ENCODE data around the gene MXRA7. TPM values are rescaled to one million over a fixed set of nuclear protein-coding genes. Genes with fewer than 3 reads are reported as not detected.
A peak's percentile ranks its signal among the peaks of the same experiment; 100 is the strongest.
"Not testable (repeated sequence)": the region's sequence is repeated elsewhere in the genome, so short reads cannot be mapped to it uniquely, and the experiment has no call there.

MXRA7 gene
- polyA plus RNA-seq: 100 to 1,000 TPM in 2 of 3 donors, 10 to 100 TPM in 1; 47.6 to 192 (median 176) TPM

- peak within 1 kb of the TSS; percentile 45 for H3K27ac ChIP-seq (ENCODE audit: low read depth, low read length)
- WGBS, 3 donors: 7 to 9% (median 8%) methylated on average over 16 to 34 of the region's 56 CpGs
These were observed at the start of gene MXRA7 for GRCh38 chr17:76710863-76711611. TSS of gene MXRA7 (minus strand) at chr17:76710965. CDS start at chr17:76710946, 19 bp downstream.

DNA sequence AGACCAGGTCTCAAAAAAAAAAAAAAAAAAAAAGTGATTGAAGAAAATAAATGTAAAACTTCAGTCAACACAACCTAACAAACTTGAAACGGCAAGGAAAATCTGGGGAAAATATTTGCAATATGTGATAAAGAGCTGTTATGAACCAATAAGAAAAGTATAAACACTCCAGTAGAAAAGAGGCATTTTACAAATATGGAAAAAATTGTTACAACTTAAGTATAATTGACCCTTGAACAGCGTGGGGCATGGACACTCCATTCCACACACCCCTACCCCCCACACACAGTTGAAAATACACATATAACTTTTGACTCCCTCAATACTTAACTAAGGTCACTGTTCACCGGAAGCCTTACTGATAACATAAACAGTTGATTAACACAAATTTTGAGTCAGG, 47.8 kb upstream of the MXRA7 start:
- WGBS, 3 donors: 95 to 98% (median 97%) methylated on average over 3 of the region's 3 CpGs
- no peak overlapping the region for H3K27ac ChIP-seq (ENCODE audit: low read depth, low read length)

DNA sequence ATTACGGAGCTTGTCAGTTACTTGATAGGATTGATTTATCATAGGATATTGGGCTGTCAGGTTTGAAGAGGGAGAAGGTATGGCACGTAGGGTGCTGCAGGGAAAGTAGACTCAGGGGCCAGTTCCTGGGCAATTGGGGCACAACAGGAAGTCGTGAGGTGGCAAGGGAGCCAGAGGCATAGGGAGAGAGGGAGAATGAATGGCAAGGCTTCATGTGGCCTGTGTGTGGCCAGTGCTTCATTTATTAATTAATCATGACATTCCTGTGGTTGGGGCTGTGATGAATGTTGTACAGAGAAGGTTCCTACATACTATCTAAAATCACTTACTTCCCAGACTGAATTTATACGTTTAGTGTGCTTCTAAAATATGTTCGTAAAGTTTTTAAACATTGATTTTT, 46.5 kb upstream of the MXRA7 start:
- no peak overlapping the region for H3K27ac ChIP-seq (ENCODE audit: low read depth, low read length)
- 93 to 97% (median 93%) methylated on average over 5 of the region's 5 CpGs for WGBS, 3 donors

GRCh38 chr17:76755285-76755684, 44.5 kb upstream of the MXRA7 start:
- H3K27ac ChIP-seq (ENCODE audit: low read depth, low read length): no peak overlapping the region
- WGBS, 3 donors: 96 to 99% (median 96%) methylated on average over 2 of the region's 2 CpGs

DNA sequence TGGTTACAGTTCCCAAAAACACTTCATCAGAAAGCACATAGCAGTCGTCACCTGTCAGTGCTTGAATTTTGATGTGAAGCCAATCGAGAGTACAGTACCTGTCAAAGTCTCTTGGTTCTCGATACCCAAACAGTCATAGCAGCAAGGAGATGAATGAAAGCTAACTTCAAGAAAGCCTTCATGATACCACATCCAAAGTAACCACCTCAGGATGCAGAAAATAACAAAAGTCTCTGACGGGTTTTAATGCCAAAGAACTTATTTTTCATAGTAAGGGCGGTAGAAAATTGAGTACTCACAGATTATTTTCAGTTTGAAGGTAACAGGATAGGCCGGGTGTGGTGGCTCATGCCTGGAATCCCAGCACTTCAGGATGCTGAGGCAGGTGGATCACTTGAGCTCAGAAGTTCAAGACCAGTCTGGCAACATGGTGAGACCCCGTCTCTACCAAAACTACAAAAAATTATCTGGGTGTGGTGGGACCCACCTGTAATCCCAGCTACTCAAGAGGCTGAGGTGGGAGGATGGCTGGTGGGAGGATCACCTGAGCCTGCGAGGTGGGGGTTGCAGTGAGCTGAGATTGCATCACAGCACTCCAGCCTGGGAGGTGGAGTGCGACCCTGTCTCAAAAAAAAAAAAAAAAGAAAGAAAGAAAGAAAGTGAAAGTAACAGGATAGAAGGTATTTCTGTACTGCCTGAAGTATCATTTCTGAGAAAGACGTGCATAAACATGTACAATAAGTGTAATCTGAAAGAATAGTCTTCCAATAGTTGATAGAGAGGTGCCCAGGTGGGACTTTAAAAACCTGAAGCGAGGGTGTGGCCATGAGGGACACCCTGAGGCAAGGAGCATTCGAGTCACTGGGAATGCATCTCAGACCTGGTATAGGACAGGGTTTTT, 42.5 kb upstream of the MXRA7 start:
- 82 to 88% (median 85%) methylated on average over 12 of the region's 12 CpGs for WGBS, 3 donors
- H3K27ac ChIP-seq (ENCODE audit: low read depth, low read length): no peak overlapping the region

GRCh38 chr17:76752006-76752405, 41.2 kb upstream of the MXRA7 start:
- 80 to 93% (median 87%) methylated on average over 4 of the region's 4 CpGs for WGBS, 3 donors
- H3K27ac ChIP-seq (ENCODE audit: low read depth, low read length): no peak overlapping the region

DNA sequence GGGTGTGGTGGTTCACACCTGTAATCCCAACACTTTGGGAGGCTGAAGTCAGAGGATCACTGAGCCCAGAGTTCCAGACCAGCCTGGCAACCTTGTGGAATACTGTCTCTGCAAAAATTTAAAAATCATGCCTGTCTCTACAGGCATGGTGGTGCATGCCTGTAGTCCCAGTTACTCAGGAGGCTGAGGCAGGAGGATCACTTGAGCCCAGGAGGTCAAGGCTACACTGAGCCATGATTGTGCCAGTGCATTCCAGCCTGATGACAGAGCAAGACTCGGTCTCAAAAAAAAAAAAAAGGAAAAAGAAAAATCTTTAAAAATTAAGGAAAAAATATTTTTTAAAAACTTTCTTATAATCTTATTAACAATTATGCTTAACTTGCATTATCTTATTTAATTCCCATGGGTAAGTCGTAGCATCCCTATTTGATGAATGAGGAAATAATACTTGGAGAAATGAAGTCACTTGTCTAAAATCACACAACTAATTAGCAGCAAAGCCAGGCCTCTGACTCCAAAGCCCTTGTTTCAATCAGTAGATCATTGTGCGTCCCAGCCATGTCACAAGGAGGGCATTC, 40.7 kb upstream of the MXRA7 start:
- 88 to 94% (median 91%) methylated on average over 3 of the region's 3 CpGs for WGBS, 3 donors
- H3K27ac ChIP-seq (ENCODE audit: low read depth, low read length): no peak overlapping the region

DNA sequence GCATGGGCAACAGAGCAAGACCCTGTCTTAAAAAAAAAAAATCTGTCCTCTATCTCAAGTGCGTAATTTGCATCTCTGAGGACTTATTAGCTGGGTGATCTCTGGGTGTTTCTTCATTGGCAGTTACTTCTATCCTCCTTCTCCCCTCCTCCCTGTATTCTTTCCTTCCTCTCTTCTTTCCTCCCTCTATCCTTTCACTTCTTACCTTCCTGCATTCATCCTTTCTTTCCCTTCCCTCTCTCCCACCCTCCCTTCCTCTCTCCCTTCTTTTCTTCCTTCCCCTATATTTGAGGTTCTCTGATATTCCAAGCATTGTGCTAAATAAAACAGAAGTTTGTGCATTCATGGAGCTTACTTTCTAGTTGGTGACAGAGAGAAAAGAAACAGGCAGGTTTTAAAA, 37.9 kb upstream of the MXRA7 start:
- H3K27ac ChIP-seq (ENCODE audit: low read depth, low read length): no peak overlapping the region
- WGBS, 3 donors: 94 to 100% (median 97%) methylated on average over 1 of the region's 1 CpG

DNA sequence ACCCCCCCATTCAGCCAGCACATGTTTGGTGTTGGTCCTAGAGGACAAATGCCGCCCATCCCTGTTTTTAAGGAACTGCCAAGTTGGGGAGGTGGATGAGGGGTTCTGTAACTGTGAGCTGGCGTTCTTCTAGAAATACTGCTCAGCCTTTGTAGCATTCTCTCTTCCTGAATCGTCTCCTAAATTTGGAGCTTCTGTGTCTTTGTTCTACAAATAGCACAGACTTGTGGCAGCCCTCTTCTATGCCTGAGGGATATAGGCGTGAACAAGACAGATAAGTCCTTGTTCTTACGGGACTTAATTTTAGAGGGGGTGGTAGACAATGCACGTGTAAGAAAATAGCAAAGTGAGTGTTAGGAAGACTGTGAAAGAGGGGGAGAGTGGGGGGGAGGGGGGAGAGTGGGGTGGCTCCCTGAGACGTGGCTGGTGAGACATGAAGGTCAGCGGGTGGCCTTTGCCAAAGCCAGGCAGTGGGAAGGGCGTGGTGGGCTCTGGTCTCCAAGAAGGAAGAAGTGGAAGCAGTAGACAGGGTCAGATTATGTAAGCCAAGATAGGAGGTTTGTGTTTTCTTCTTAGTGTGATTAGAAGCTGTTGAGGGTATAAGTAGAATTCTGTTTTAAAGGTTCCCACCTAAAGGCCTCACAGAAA, 37.1 kb upstream of the MXRA7 start:
- 82 to 84% (median 82%) methylated on average over 9 of the region's 9 CpGs for WGBS, 3 donors
- no peak overlapping the region for H3K27ac ChIP-seq (ENCODE audit: low read depth, low read length)

- not testable (repeated sequence) for H3K27ac ChIP-seq (ENCODE audit: low read depth, low read length)
- 96 to 98% (median 97%) methylated on average over 6 of the region's 6 CpGs for WGBS, 3 donors
These were observed 35.0 kb upstream of the MXRA7 start for GRCh38 chr17:76745785-76746184.

DNA sequence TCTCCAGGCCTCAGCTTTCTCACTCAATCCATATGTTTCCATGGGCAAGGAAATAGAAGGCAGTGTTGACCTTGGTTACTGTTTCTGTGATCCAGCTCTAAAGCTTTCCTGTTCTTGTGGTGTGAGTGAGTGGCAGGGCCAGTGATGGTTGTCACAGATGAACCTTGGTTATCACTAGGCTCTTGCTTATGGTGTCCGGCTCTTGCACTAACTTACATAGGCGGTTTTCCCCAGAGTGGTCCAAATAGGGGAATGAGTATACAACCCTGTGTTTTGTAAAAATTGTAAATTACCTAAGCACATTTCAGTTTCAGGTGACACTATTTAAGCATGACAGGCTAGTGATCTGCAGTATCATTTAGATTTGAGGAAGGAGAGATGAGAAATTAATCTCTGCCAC, 34.0 kb upstream of the MXRA7 start:
- no peak overlapping the region for H3K27ac ChIP-seq (ENCODE audit: low read depth, low read length)
- WGBS, 3 donors: 82 to 100% (median 98%) methylated on average over 2 of the region's 2 CpGs

DNA sequence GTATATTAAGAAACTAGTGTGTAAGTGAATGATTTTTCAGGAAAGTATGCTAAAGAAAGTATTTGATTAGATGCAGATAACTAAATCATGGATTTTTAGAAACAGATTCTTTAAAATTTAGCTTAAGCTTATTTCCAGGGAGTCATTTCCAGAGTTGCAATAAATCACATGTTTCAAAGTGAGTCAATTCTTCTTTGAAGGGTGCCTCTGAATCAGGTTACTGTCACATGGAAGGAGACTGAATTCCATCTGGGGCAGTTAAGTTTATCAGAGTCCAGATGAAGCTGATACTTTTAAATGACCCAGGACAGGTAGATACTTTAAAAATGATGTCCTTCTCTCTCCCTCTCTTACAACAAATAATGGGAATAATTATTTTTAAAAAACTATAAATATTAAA, 32.2 kb upstream of the MXRA7 start:
- no peak overlapping the region for H3K27ac ChIP-seq (ENCODE audit: low read depth, low read length)

DNA sequence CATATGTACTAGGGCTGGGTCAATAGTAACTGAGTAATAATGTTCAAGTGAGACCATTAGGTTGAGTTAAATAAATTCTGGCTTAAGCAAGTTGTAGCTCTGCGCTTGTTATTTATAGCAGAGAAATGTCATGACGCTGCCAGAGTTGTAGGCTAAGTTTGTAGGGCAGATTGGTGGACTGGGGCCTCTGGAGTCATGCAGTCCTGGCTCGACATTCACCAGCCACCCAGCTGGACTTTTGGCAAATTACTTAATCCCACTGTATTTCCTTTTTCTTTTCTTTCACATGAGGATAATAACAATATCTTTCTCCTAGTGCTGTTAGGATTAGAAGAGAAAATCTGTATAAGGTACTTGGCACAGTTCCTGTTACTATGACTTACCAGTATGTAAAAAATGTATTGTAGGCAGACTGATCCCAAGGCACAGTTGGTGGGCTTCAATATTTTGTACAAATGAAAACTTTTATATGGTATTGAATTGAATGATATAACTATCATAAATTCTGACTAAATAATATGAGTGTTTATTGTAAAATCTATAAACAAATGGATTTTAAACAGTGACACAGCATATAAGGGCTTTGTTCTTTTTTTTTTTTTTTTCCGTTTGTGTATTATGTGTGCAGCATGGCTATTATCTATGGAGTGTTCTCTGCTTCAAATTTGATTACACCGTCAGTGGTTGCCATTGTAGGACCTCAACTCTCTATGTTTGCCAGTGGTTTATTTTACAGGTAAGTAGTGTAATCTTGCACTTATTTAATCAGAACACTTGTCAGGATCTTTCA, 29.8 kb upstream of the MXRA7 start:
- 70 to 80% (median 78%) methylated on average over 5 of the region's 5 CpGs for WGBS, 3 donors
- no peak overlapping the region for H3K27ac ChIP-seq (ENCODE audit: low read depth, low read length)

DNA sequence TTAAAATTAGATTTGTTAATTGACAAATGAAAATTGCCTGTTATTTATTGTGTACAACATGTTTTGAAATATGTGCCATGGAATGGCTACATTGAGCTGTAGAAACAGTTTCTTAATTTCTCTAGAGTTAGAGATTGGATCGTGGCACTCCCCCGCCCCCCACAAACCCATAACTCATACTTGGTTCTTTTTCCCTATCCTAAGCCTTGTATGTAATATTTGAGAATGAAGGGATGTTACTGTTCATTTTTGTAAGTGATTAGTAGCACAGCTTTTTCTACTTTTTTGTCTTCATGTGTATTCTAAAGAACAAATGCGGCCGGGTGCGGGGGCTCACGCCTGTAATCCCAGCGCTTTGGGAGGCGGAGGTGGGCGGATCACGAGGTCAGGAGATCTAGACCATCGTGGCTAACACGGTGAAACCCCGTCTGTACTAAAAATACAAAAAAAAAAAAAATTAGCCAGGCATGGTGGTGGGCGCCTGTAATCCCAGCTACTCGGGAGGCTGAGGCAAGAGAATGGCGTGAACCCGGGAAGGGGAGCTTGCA, 28.9 kb upstream of the MXRA7 start:
- WGBS, 3 donors: 91 to 93% (median 93%) methylated on average over 17 of the region's 17 CpGs
- not testable (repeated sequence) for H3K27ac ChIP-seq (ENCODE audit: low read depth, low read length)

- 0 to 4% (median 1%) methylated on average over 7 of the region's 7 CpGs for WGBS, 3 donors
- no peak overlapping the region for H3K27ac ChIP-seq (ENCODE audit: low read depth, low read length)
These were observed 27.7 kb upstream of the MXRA7 start for GRCh38 chr17:76738468-76738850.

DNA sequence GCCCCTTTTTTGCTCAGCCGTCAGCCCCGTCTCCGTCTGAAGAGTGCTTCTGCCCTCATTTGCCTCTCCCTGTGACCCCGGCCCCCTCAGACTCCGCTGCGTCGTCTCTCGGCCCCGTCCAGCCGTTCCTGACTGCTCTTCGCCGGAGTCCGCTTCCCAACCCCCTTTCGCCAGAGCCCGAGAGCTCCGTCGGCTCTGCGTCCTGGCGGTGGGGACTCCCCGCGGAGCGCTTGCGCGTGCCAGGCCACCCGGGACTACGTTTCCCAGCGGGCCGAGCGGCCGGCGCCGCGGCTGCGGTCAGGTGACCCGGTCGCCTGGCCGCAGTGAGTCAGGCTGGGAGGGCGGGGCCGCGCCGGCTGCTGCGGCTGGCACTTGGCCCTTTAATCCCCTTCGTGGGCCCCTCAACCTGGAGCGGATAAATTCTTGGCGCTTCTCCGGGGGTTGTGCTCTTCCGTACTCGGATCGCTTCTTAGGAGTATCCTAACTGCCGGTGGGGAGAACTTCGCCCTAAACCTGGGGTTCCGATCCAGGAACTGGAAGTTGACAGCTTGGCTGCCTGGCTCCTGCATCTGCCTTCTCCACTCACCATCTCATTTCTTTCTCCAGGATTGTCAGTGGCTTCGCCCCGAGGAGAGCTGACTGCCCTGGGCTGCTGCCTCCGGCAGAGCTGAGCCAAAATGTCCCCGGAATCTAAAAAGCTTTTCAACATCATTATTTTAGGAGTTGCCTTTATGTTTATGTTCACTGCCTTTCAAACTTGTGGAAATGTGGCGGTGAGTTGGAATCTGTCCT, 27.1 kb upstream of the MXRA7 start, which contains the start of gene MFSD11:
MFSD11 (plus strand) TSS at position 444 of the 792 bp plus-strand sequence; CDS start at position 678, 234 bp downstream.
- 0% methylated on average over 55 to 57 of the region's 57 CpGs for WGBS, 3 donors
- H3K27ac ChIP-seq (ENCODE audit: low read depth, low read length): peak within 1 kb of the TSS; percentile 96

DNA sequence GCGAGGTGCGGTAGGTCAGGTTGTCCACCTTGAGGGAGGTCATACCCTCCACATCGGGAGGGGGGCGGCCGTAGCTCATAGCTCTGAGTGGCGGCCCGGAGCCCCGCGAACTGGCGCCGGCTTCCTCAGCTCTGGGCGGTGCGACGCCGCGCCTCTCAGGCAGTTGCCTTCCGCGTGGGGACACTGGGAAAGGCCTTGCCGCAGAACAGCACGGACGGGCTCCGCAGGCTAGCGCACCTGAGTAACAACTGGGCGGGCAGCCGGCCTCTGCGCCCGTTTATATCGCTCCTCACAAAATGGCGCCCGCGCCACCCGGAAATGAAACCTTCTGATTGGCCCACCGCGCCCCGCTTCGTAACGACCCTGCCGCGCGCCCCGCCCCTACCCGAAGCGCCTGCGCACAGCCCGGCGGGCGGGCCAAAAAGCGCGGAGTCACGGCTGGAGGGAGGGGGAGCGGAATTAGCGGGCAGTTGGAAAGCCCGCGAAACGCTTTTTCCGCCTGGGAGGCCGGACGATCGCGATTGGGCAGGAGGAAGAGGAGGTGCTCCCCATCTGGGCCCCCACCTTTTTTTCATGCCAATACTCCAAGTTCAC, 26.4 kb upstream of the MXRA7 start, which contains the start of gene SRSF2:
SRSF2 (minus strand) TSS at position 250 of the 594 bp plus-strand sequence; CDS start at position 79, 171 bp downstream.
- peak within 1 kb of the TSS; percentile 96 for H3K27ac ChIP-seq (ENCODE audit: low read depth, low read length)
- WGBS, 3 donors: 0% methylated on average over 57 to 60 of the region's 60 CpGs
